ENCODE measurements around the gene GNPAT.

Gene GNPAT

GRCh38 chr1:231248778-231249177, 7.8 kb downstream of the GNPAT start:
- no peak for DNase-seq

GRCh38 chr1:231252336-231252735, 11.3 kb downstream of the GNPAT start:
- DNase-seq, result no peak

DNA sequence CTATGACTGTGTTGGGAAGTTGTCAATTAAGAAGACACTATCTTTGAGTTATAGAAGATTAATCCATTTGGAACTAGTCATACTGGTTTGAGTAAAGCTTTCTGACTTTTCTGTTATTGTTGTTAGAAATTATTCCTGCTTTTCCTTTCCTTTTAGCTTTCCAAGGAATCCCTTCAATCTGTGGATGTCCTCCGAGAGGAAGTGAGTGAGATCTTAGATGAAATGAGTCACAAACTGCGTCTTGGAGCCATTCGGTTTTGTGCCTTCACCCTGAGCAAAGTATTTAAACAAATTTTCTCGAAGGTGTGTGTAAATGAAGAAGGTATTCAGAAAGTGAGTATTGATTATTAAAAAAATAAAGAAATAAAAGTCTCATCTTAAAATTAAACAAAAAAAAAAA, 19.3 kb downstream of the GNPAT start:
- no peak for DNase-seq

DNA sequence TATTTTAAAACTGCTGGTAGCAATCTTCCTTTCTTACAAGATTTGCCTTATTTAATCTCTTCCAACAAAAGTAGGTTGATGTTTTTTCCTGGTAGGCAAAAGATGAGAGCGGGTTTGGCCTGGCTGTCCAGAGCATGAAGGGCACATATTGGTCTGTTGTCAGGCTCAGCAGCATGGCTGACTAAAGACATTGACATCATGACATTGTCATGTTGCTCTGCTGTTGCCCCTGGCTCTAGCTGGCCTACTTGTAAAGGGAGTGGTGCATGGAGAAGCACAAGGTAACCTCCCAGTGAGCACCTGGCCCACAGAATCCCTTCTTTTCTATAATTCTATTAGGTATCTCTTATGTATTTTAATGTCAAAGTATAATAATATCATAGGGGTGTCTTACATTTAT, 23.6 kb downstream of the GNPAT start:
- no peak for DNase-seq

GRCh38 chr1:231265379-231265778, 24.4 kb downstream of the GNPAT start:
- DNase-seq, result no peak

DNA sequence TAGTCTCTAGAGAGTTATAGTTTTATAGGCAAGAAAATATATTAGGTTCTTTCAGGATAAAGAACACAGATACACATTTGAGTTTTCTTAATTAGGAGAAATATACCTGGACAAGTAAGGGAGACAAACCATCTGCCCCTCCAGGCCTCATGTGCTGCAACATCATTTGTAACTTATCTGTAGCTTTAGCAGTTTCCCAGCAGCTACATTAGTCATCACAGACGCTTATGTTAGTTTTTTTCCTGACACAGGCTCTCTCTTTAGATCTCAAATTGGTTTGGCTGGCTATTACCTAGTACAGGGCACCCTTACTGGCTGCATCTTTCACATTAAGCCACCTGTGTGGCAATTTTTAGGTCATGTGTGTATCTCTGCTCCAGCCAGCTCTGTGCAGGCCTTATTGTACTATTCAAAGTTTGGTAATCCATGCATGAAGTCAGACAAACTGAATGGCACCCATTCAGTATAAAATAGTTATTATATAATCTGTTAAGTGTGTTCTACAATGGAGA, 25.9 kb downstream of the GNPAT start:
- no peak for DNase-seq

GRCh38 chr1:231272173-231272572, 31.2 kb downstream of the GNPAT start:
- no peak for DNase-seq

- no peak for DNase-seq
These were observed 31.9 kb downstream of the GNPAT start for GRCh38 chr1:231272880-231273279.

- no peak for DNase-seq
These were observed 33.3 kb downstream of the GNPAT start for GRCh38 chr1:231274119-231274825.

DNA sequence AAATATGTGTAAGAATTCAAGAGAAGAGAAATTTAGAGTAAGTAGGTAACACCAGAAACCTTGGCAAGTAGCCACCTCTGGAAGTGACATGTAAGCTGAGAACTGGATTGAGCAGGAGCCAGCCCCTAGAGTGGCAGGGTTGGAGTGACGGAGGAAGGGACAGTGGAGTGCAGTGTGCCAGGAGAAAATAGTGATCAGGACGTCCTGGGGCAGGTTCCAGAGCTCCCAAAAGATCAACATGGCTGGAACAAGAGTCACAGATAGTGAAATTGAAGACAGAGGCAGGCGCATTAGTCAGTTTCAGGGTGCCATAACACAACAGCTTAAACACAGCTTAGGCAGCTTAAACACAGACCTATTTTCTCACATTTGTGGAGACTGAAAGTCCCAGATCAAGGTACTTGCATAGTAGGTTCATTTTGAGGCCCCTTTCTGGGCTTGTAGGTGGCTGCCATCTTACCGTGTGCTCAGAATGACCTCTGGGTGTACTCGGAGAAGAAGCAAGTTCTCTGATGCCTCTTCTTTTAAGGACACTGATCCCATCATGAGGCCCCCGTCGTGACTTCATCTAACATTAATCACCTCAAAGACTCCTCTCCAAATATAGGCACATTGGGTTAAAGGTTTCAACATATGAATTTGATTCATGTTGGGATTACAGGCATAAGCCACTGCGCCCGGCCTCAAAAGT, 37.2 kb downstream of the GNPAT start:
- no peak for DNase-seq

DNA sequence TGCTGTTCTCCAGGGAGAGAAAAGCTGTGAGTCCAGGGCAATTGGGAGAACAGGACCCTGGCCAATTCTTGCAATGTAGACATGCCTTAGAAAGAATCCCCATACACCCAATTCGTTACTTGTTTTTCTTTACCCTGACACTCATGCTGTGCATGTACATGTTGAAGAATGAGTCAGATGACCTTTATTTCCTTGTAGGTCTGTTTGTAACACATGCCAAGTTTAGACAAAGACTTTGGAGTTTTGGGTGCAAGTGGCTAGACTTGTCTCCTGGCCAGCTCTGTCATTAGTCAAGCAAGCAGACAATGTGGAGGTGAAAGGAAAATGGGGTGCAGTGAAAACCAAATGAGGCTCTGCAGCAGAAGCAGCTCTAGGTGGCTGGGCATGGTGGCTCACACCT, 38.1 kb downstream of the GNPAT start:
- DNase-seq, result no peak

DNA sequence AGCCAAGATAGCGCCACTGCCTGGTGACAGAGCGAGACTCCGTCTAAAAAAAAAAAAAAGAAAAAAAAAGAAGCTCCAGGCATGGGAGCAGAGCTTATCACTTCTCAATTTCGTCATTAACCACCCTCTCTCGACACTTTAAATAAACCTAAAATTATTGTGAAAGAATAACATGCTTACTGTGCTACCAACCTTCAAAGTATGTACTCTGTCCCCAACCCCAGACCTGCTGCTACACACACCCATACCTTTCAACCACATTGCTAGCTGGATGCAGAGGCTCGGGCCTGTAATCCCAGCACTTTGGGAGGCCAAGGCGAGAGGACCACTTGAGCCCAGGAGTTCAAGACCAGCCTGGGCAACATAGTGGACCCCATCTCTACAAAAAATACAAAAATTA, 38.7 kb downstream of the GNPAT start:
- DNase-seq, result no peak

DNA sequence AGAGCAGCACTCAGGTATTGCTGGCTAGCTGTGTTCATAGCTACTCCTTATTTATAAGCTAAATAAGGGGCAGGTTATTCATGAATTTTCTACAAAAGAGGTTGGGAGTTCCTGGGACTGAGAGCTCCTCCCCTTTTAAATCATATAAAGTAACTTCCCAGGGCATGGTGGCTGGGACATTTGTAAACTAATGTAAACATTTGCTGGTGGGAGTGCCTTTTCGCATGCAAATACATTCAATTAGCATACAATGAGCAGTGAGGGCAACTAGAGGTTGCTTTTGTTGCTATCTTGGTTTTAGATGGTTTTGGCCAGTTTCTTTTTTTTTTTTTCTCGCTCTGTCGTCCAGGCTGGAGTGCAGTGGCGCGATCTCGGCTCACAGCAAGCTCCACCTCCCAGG, 43.4 kb downstream of the GNPAT start:
- DNase-seq, result no peak

- DNase-seq, result no peak
These were observed 45.6 kb downstream of the GNPAT start for GRCh38 chr1:231286603-231287002.

DNA sequence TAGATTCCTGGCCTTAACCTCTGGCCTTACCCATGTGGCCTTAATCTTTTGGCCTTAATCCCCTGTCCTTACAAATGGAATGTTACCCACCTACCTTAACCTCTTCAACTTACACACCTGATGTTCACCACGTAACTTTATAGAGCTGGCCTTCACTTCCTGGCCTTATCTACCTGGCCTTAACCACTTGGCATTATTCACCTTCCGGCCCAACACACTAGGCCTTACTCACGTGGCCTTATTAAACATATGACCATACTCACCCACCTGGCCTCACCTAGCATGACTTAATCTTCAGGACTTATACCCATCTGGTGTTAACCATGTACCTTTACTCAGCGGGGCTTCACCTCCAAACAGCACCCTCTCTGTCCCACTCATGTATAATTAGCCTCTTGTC, 54.9 kb downstream of the GNPAT start:
- no peak for DNase-seq

- no peak for DNase-seq
These were observed 61.0 kb downstream of the GNPAT start for GRCh38 chr1:231301990-231302389.

- no peak for DNase-seq
These were observed 69.5 kb downstream of the GNPAT start for GRCh38 chr1:231310391-231310934.

GRCh38 chr1:231311720-231312431, 70.9 kb downstream of the GNPAT start:
- no peak for DNase-seq

DNA sequence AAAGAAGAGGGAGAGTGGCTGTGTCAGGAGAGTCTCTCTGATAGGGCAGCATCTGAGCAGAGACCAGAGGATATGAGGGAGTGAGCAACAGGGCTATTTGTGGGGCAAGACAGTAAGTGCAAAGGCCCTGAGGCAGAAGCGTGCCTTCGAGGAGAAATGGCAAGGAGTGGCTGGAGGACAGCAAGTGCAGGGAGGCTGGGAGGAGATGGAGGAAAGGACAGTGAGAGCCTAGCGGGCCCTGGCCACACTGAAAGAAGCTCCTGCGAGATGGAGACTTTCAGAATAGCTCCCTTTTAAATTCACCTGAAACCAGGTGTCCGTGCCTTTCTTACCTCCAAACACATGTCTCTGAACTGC, 71.4 kb downstream of the GNPAT start:
- DNase-seq, result no peak

- no peak for DNase-seq
These were observed 72.6 kb downstream of the GNPAT start for GRCh38 chr1:231313661-231314060.

DNA sequence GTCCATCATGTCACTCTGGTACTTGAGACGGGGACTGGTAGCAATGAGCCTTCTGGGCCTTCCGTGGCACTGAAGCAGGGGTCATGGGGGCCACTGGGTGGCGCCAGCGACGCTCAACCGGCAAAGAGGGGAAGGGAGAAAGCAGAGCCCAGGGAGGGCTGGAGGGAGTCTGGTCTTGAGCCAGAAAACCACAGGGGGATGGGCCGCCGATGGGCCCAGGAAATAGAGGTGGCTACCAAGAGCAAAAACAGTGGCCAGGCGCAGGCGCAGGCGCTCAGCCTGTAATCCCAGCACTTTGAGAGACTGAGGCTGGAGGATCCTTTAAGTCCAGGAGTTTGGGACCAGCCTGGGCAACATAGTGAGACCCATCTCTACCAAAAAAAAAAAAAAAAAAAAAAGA, 74.9 kb downstream of the GNPAT start:
- DNase-seq, result peak; percentile 27 to 37

DNA sequence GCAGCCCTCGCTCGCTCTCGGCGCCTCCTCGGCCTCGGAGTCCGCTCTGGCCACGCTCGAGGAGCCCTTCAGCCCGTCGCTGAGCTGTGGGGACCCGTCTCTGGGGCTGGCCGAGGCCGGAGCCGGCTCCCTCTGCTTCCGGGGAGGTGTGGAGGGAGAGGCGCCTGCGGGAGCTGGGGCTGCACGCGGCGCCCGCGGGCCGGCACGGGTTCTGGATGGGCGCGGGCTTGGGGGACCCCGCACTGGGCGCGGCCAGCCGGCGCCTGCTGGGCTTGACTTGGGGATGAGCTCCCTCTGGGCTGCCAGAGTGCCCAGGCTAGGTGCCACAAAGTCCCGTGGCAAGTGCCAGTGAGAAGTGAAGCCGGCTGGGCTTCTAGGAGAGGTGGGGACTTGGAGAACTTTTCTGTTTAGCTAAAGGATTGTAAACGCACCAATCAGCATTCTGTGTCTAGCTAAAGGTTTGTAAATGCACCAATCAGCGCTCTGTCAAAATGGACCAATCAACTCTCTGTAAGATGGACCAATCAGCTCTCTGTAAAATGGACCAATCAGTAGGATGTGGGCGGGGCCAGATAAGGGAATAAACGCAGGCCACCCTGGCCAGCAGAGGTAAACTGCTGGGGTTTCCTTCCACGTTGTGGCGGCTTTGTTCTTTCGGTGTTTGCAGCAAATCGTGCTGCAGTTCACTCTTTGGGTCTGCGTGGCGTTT, 76.4 kb downstream of the GNPAT start:
- DNase-seq, result no peak

DNA sequence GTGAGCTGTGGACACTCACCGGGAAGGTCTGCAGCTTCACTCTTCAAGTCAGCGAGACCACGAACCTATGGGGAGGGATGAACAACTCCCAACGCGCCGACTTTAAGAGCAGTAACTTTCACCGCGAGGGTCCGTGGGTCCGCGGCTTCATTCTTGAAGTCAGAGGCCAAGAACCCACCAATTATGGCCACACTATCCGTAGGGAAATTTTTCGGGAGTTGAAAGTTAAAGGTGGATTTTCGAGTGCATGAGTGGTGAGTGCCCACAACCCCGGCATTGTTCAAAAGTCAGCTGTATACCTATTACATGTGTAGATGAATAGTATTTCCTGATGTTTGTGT, 77.0 kb downstream of the GNPAT start:
- no peak for DNase-seq

All from CD4-positive, alpha-beta T cell treated with Interleukin-1 beta for 1 hour (primary cell).